HCEC 1CT (cell line): Measurements from ENCODE around the gene LRRC74A.

Source experiments
- DNase-seq: peaks from one replicate; pipeline ENCODE4 v3.0.0-alpha.2; 2017

LRRC74A gene

DNA sequence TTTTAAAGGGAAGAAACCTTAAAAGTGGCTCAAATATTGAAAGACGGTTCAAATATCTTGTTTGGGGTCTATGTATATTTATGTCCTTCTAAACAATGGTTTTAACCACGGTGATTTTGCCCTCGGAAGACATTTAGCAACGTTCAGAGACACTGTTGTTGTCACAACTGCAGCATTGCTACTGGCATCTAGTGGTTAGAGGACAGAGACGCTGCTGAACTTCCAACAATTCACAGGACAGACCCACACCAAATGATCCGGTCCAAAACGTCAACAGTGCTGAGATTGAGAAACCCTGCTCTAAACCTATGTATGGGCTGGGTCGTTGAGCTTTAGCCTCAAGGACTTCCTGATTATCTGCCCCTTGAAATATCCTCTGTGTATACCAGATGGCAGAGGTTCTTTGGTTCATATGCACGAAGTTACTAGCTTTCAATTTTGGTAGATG lies 15.2 kb upstream of the LRRC74A start:
- DNase-seq: peak; percentile 20

DNA sequence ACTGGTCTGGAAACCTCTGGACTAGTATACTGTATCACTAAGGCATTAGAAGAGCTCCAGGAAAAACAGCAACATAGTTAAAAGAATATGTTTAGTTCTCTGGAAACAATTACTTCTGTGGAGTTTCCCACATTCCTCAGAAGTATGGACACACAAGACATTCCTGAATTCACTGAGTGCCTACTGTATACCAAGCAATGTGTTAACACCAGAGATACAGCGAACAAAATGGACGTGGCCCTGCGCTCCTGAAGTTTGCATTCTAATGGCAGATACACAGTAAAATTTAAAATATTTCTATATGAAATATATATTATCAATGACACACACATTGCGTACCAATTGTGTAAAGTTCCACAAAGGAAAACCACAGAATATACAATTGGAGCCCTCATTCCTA lies 14.6 kb upstream of the LRRC74A start:
- no peak for DNase-seq

DNA sequence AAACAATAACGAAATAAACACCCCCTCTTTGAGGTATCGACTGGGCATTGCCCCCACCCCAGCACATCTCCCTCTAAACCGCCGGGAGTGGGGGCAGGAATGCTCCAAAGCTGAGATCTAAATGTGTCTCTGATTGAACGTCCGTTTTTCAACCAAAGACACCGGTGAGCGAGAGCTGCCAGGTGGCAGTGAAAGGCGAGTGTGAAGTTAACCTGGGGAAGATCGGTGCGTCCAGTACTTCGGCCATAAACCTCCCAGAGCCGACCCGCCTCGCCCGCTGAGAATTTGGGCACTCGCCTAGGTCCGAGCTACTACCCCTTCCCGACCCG lies 14.2 kb upstream of the LRRC74A start:
- DNase-seq: no peak

DNA sequence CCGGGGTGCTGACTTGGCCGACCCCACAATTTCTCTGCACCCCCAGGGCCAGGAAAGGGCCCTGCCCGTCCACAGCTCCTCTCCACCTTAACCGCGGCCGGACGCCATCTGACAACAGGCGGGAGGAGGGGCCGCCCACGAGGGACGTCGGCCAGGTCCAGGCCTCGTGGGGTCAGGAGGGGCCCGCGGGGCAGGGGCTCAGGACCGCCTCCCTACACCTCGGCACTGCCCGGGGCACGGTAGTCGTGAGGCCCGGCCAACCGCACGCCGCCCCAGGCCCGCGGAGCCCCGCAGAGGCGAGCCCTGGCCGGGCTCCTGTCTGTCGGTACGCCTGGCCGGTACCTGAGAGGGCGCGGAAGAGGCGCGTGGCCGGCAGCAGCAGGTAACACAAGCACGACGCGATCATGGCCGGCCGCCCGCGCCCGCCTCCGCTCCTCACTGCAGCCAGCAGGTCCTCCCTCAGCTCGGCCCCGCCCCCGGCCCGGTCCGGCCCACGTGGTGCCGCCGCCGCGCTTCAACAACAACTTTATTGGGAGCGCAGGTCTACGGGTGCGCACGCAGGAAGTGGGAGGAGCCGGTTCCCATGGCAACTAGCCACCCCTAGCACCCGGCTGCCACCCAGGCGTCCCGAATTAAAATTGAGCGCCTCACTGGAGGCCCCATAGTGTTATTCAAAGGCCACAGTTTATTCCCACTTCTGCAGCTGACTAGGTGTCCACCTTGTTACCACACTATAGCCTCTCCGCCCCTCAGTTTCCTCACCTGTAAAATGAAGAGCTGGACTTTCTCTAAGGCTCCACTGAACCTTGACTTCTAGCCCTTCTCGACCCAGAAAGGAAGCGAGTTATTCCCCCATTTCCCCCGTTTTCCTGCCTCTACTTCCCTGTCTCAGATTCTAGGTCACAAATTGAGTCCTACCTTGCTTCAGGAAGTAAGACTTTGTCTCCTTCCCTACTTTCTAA lies 13.5 kb upstream of the LRRC74A start, which contains the start of gene ANGEL1:
ANGEL1 (minus strand) TSS at position 461 of the 962 bp plus-strand sequence; CDS start at position 406, 55 bp downstream.
- peak; percentile 86 for DNase-seq

DNA sequence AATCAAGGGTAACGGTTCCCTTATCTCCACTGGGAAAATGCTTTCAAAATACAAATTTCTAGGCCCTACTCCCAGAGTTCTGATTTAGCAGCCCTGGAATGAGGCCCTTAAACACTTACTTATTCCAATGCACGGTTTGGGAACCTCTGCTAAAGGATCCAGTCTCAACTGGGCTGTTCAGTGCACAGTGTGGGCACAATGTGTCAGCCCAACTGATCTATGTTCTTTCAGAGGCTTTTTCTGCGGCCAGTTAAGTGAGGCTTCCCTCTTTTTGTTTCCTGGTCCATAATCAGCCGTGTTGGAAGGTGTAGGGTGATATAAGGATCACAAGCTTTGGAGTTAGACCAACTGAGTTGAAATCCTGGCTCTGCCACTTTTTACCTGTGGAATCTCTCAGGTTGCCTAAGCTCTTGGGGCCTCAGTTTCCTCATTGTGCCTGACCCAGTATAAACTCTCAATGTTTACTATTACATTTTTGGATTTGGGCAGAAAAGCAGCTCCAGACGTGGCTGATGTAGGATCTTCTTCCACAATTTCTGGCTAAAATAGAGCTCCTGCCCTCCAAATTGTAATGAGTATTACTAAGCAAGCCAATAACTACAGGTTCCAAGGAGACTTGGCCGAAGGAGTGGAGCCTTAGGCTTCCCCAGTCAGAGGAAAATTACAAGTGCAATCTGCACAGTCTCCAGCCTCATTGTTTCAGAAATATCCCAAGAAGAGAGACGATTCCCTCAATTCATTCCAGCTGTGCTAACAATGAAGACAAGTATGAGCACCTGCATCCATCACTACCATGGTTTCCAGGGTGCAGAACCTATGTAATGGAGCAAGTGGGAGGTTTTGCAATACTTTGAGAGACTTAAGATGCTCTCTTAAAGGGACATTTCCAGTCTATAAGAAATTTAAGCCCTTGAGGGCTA lies 11.2 kb upstream of the LRRC74A start:
- no peak for DNase-seq

DNA sequence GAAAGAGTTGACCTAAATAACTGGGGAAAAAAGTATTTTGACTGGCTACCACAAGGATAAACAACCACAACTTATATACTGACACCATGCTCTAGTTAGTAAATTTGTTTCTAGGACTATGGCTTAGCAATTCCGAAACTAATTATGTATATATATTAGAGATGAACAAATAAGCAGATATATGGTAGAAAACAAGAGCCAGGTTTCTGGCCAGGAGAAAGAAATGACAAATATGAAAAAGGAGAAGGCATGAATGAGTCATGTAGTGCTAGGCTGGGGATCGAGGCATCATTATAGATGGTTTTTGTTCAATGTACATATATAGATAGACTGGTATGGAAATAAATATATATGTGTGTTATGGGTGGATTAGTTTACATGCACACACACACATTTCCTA lies 5.5 kb upstream of the LRRC74A start:
- no peak for DNase-seq

DNA sequence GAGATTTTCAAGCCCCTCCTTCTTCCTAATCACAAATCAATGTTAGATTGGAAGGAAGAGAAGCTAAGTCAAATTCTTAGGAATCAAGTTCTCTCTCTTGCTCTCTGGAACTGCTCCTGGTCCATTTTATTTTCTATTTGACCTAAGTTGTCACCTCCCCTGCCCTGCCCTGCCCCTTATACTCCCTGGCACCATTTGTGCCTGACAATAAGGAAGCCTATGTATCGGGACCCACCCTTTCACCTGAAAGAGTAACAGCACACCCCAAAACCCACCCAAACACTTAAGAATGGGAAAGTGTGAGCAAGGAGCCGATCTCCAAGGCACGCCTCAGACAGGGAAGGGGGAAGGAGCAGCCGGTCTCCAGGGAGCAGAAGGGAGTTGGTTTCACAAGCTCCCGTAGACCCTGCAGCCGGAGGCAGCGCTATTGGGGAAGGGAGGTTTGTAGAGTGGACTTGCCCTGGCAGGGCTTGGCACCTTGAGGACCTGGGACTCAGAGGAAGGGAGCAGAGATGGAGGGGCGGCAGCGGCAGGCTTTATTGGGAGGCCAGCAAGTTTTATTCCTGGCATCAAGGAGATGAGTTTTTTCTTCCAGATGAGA lies 1.6 kb downstream of the LRRC74A start:
- DNase-seq: no peak

DNA sequence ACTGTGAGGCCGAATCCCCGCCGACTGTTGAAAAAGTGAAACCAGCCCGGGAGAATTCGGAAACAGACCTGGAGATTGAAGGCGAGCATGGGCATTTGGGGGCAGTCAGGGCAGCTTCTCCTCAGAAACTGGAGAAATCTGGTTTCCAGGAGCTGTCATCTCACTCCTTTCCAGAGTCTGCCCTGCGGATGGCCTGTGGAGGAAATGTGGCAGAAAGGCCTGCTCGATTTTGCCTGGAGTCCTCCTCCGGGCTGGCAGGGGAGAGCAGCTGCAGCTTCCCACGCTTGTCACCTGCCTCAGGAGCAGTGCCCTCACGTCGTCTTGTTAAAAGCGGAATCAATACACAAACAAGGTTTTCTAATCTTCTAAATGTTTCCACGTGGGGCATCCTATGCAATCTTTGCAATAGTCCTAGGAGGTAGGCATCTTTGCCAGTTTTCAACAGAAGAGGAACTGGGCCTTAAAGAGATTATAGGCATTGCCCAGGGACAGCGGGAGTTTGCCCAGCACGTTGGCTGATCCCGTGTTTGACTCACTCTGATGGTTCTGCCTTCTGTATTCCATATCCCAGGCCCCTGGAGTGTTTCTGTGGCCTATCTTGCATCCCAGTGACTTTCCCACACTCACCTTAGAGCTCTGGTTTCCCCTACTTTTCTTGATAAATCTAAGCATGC lies 2.3 kb downstream of the LRRC74A start:
- no peak for DNase-seq

DNA sequence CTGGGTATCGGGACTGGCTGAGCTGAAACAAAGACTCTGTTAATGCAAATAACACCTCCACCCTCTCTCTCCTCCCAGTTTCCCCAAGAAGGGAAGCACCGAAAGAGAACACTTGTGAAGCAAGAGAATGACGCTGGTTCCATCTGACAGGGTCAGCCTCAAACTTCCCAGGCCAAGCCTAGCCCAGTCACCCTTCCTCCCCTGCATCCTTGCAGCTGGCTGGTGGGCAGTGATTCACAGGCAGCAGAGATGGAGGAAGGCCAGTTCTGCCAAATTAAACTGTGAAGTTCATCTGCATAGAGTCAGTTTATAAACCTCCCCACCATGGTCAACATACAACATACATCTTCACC lies 2.8 kb downstream of the LRRC74A start:
- DNase-seq: no peak

DNA sequence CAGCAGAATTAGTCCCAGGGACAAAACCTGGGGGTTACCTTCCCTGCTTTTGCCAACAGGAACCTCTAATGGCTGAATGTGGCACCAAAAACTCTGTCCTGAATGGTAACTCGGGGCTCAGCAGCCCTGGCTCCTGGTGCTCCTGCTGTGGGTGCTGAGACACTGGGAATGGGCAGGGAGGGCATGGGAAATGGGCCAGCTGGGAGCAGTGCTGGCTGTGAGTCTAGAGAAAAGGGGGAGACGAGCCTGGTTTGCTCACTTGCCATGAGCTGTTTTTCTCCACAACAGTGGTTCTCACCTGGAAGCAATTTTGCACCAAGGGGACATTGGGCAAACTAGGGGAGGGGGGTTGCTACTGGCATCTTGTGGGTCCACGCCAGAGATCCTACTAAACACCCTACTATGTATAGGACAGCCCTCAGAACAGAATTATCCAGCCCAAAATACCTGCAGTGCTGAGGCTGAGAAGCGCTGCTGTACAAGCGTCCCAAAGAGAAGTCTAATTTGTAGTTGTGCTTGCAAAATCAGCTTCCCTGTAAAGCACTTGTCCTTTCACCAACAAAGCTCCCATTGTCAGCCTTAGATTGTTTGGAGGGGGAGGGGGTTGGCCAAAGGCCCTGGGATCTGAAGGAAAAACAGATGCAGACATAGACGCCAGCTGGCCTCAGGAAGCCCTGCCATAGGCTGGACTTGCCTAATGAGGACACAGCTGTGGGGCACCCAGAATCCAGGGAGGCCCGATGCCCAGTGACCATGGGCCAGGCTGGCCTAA lies 3.6 kb downstream of the LRRC74A start:
- DNase-seq: no peak

DNA sequence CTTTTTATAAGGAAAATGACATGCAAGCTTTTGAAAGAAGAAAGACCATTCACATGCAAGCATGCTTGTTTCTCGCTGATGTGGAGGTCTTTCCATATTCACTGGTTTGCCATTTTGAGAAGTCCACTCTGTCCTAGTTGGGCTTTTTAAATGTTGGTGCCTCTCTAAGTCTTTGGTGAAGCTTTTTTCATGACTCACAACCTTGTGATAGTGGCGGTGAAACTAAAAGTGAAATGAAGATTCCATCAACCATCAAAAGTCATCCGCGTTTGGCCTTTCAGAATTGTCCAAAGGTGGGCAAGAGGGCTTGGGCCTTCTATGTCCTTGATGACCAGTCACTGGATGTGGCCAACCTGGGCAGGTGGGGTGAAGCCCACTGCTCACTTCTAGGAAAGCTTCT lies 4.3 kb downstream of the LRRC74A start:
- DNase-seq: no peak

DNA sequence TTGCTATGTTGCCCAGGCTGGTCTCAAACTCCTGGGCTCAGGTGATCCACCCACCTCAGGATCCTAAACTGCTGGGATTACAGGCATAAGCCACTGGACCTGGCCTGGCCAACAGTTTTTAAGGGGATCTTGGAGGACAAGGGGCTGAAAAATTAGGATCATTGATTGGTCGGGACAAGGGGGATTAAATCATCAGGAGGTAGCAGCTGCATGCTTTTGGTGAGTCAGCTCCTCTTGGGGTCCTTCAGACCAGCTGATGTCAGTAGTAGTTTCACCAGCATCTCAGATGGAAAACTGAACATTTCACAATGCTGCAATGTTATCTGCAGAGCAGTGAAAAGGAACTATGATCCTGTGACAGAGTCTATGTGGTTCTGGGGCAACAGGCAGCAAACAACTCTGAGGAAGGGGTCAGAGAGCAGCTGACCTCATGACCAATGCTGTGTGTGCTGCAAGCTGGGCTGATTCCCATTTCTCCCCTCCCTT lies 6.3 kb downstream of the LRRC74A start:
- DNase-seq: no peak

DNA sequence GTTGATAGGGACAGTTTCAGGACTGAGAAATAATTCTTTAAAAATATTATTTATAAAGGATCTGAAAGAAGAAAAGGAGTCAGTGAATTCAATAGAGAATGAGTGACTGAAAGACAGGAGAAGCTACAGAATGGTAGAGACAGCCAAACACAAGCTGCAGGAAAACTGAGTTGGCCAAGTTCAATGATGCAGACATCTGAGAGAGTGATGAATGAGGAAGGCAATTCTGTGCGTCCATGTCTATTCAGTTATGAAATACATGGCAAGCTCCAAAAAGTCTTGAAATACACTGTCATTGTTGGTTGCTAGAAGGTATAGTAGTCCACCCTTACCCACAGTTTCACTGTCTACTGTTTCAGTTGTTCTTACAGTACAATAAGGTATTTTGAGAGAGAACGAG lies 6.8 kb downstream of the LRRC74A start:
- no peak for DNase-seq

DNA sequence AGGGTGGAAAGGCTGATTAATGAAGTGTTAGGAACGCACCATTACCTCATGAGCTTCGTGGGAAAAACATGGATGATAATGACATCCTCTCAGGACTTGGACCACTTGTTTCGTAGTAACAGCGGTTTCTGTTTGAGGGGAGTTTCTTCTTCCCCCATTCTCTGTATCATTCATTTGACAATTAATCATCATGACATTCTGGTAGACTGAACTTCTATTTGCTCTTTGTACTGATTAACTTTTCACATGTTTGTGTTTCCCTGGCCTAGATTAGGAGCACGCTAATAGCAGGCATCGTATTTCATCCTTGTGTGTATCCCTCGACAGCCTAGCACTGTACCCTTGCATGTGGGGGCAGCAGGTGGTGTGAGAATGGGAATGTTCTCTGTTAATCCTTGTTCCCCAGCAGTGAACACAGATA lies 8.0 kb downstream of the LRRC74A start:
- DNase-seq: no peak

DNA sequence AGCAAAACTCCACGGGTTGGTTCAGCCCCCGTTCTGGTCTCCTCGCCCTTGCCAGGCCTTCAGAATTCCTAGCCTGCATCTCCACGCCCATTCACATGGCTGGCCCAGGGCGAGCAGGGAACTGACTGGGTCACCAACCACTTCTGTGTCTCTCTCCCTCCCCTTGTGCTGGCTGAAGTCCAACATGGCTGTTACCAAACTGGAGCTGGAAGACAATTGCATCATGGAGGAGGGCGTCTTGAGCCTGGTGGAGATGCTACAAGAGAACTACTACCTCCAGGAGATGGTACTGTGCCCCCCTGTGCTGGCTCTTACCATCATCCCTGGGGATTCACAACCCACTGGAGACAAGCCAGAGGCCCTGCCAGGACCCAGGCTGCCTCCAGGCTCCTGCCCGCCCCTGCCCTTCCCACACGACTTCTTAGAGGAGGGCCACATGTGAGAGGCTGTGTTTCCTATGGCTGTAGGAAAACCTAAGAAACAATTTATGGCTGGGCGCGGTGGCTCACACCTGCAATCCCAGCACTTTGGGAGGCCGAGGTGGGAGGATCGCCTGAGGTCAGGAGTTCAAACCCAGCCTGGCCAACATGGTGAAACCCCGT lies 9.9 kb downstream of the LRRC74A start:
- no peak for DNase-seq

DNA sequence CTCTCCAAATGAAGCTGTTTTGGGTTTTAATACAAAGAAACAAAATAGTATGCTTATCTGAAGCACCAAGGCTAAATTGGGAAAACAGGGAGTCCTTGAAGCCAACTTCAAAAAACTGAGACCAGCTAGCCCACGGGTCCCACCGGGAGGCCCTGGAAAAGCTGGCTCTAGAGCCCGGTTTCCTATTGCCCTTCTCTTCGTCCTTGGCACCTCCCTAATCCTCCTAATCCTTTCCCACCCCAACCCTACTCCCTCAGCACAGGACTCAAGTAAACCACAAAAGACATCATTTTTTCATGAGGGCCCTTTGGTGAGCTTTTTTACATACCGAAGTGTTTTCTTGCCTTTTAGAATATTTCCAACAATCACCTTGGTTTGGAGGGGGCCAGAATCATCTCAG lies 11.3 kb downstream of the LRRC74A start:
- DNase-seq: no peak

DNA sequence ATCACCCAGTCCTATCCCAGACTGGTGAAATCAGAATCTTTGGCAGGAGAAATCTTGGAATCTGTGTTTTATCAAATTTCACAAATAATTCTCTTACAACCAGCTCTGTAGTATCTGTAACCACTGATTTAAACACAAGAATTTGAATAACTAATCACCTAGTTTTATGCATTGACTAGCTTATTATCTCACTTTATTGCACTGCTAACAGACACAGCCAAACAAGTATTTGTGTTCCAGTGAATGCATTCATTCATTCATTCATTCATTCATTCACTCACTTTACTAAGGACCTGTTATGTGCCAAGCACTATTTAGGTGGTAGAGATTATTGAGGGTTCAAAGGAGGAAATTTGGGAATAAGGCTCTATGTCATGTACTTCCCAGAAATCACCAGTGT lies 16.2 kb downstream of the LRRC74A start:
- DNase-seq: no peak

DNA sequence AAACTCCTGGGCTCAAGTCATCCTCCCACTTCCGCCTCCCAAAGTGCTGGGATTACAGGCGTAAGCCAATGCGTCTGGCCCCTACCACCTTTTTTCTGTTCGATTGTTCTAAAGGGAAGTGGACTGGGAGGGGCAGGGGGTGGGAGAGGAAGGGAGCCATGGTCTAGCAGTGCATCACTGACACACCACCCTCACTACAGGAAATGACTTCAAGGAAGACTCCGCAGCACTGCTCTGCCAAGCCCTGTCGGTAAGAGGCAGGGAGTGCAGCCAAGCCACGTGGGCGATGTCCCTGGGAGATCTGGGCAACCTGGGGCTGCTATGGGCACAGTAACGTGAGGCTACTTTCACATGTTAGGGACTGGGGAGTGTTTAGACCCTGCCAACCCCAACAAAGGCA lies 18.0 kb downstream of the LRRC74A start:
- DNase-seq: peak; percentile 29

DNA sequence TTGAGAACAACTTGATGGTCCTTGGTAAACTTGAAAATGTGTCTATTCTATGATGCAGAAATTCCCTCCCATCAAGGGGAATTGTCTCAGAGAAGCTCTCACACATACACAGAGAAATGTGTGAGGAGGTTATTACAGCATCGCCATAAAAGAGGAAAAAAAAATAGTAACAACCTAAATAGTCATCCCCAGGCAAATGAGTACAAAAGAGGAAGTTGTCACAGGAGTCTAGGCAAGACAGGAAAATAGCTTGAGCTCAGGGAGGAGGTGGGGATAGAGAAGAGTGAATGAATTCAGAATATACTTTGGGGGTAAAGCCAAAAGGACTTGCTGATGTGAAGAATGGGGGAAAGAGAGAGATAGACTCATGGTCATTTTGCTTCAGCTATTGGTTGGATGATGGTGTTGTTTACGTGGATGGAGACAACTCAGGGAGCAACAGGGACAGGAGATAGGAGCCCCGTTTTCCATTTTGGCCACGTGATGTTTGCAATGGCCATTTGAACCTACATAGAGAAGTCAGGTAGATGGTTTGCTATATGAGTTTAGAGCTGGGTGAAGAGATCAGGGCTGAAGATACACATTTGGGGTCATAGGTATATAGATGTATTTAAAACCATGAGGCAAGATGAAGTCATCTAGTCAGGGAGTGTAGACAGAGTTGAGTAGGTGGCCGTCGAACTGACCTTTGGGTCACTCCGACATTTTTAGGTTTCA lies 20.3 kb downstream of the LRRC74A start:
- no peak for DNase-seq

DNA sequence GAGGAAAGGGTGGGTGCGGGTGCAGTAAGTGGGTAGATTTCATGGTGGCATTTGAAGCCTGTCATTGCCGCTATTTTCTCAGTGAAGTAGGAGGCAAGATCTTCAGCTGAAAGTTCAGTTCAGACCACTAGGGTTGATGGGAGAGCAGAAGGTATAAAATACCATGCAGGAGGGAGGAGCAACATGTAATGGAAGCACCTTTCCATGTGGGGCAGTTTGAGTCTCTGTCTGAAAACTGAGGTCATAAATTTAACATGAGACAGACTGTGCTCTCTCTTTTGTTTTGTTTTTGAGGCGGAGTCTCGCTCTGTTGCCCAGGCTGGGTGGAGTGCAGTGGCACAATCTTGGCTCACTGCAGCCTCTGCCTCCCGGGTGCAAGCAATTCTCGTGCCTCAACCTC lies 22.7 kb downstream of the LRRC74A start:
- DNase-seq: no peak

DNA sequence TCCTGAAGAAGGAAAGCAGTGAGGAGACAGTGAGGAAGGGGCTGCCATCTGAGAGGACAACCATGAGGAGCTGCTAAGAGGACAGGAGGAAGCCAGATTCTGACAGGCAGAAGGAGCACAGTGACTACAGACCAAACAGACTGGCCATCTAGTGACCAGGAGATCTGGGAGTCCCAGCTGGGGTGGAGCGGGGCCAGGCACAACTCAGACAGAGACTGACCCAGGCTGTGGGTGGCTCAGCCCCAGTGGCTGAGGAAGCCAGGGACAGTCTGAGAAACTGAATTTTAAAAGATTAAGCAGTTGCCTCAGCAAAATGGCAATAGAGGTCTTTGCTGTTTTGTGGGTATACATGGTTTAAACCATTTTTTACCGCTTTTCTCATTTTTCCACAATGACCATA lies 28.9 kb downstream of the LRRC74A start:
- no peak for DNase-seq
